Bronchial epithelial cell (primary cell): ENCODE measurements around the gene SH3PXD2B. TPM values are rescaled to one million over a fixed set of nuclear protein-coding genes. Genes with fewer than 3 reads are reported as not detected.

Source experiments
- DNase-seq: peaks from one replicate; pipeline ENCODE4 v3.0.0-alpha.2; 2010; ENCODE audit warnings: low read depth
- FAIRE-seq: peaks from 2 replicates; lab custom pipeline; 2011; peaks lifted over from hg19 to GRCh38; lab: Jason Lieb, UNC
- H3K27me3 ChIP-seq: 2 replicates; pipeline ENCODE4 v1.5.1; 2011; ENCODE audit warnings: low read length; ENCODE audit not compliant: control insufficient read depth, insufficient read depth
- H3K36me3 ChIP-seq: 2 replicates; pipeline ENCODE4 v1.5.1; 2011; ENCODE audit warnings: low read length; ENCODE audit not compliant: control insufficient read depth, insufficient read depth
- H3K4me3 ChIP-seq: 2 replicates; pipeline ENCODE4 v1.5.1; 2011; ENCODE audit warnings: mild to moderate bottlenecking, low read depth, low read length, control low read depth
- total RNA-seq: library from RNA; depleted of rRNA; stranded (reverse); fragments of >200 nt; gene quantifications from 2 replicates; pipeline ENCODE4 v1.2.1, GENCODE V29; 2014
- TF ChIP-seq, protein P1 (sequence below): IDR thresholded peaks from 2 replicates; pipeline ENCODE4 v1.5.1; 2011; ENCODE audit warnings: mild to moderate bottlenecking, moderate library complexity, low read length, control low read depth, inconsistent platforms; ENCODE audit not compliant: insufficient read depth, severe bottlenecking

The SH3PXD2B gene
- total RNA-seq, 1 donor from 2014 or later: 10.0 TPM

DNA sequence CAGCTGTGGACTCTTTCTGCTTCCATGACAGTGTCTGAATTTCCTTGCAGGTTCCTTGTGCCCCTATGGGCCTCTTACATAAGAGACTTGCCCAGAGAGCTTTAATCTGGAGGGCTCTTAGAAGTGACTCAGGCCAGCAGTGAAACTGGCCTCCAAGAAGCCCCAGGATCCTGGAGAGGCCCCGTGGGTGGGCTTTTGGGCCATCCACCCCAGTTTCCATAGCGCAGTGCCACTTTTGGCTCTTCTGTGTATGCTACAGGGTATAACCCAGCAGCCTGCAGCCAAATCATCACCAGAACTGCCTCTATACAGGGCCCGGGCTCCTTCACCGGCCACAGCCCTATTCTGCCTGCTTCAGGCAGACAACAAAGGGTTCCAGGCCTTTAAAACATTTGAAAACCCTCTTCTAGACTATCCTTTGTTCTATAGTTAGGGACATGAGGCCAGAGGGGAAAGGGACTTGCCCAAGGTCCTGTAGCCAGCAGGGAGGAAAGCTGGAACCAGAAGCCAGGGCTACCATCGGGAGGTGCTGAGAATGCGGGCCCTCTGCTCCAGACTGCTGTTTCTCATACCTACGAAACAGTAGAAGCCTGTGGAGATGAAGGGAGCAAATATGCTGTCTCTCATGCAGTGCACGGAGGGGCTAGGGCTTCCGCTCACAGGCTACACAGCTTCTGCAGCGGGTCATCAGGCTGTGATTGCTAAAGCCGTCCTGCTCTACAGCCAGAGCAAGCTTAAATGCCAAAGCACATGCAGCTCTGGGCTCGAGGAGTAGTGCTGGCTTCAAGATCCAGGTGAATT, 18.0 kb downstream of the SH3PXD2B start:
- TF ChIP-seq, protein P1, sequence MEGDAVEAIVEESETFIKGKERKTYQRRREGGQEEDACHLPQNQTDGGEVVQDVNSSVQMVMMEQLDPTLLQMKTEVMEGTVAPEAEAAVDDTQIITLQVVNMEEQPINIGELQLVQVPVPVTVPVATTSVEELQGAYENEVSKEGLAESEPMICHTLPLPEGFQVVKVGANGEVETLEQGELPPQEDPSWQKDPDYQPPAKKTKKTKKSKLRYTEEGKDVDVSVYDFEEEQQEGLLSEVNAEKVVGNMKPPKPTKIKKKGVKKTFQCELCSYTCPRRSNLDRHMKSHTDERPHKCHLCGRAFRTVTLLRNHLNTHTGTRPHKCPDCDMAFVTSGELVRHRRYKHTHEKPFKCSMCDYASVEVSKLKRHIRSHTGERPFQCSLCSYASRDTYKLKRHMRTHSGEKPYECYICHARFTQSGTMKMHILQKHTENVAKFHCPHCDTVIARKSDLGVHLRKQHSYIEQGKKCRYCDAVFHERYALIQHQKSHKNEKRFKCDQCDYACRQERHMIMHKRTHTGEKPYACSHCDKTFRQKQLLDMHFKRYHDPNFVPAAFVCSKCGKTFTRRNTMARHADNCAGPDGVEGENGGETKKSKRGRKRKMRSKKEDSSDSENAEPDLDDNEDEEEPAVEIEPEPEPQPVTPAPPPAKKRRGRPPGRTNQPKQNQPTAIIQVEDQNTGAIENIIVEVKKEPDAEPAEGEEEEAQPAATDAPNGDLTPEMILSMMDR: no peak
- Histone ChIP-seq H3K4me3 (no peak overlapping the region), H3K36me3 (peaks cover 2% of the 10 kb centered on the region), H3K27me3 (no peaks in the 10 kb centered on the region)
- DNase-seq (no peak), FAIRE-seq (no peak)

DNA sequence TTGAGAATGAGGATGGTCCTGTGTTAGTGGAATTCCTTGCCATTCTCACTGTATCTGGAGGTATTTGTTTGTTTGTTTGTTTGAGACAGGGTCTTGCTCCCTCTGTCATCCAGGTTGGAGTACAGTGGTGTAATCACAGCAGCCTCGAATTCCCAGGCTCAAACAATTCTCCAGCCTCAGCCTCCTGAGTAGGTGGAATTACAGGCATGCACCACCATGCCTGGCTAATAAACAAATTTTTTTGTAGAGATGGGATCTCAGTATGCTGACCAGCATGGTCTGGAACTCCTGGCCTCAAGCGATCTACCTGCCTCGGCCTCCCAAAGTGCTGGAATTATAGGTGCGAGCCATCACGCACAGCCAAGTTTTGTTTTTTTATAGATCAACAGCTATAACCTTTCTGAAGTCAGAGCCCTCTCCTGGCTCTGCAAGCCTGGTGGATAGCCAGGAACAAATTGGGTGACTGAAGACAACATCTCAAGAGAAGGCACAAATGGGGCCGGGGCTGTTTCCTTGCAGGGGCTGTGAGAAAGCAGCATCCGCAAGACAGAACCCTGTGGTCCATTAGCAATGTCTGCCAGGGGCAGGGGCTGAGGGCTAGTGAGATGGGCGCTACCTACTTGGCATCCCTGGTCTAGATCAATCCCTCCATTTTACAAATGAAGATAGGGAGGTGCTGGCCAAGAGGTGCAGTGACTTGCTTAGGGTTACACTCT, 18.8 kb downstream of the SH3PXD2B start:
- H3K4me3 ChIP-seq: no peak overlapping the region
- FAIRE-seq (no peak), DNase-seq (no peak)
- H3K27me3 ChIP-seq: no peaks in the 10 kb centered on the region
- H3K36me3 ChIP-seq: peaks cover 2% of the 10 kb centered on the region
- TF ChIP-seq, protein P1: no peak

DNA sequence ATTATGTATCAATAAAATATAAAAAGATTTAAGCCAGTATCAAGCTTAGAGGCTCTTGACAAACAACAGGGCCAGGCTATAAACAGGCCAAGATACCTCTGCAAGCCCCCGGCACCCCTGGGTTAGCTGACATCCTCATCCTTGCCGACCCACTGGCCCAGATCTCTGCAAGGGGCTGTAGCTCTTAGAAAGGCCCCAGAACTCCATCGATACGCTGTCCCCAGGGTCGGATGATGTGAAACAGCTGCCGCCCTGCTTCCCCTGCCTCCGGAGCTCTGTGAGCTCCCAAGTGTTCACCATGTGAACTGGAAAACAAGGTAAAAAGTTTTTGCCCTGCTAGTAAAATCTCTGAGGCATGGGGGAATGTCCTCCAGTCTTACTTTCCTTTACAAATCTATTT, 20.1 kb downstream of the SH3PXD2B start:
- Histone ChIP-seq H3K4me3 (no peak overlapping the region), H3K36me3 (peaks cover 2% of the 10 kb centered on the region), H3K27me3 (no peaks in the 10 kb centered on the region)
- no peak for FAIRE-seq
- no peak for DNase-seq
- TF ChIP-seq, protein P1: no peak

DNA sequence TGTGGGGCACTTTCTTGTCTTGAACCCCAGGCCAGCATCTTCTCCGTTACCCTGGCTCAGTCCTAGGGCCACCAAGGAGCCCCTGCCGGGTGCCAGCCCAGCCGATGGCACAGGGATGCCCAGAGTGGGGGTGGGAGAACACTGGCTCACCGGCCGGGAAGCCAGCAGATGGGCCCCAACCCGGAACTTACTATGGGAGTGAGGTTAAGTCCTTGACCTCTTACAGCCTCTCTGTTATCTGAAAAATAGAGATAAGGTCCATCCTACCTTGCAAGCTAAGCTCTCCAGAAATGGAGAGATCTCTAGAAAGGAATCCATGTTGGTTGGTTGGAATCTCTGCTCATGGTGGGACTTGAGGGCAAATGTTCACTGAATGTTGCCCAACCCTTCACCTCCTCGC, 20.8 kb downstream of the SH3PXD2B start:
- FAIRE-seq (no peak), DNase-seq (no peak)
- H3K27me3 ChIP-seq: no peaks in the 10 kb centered on the region
- H3K4me3 ChIP-seq: no peak overlapping the region
- peaks cover 2% of the 10 kb centered on the region for H3K36me3 ChIP-seq
- TF ChIP-seq, protein P1: no peak

DNA sequence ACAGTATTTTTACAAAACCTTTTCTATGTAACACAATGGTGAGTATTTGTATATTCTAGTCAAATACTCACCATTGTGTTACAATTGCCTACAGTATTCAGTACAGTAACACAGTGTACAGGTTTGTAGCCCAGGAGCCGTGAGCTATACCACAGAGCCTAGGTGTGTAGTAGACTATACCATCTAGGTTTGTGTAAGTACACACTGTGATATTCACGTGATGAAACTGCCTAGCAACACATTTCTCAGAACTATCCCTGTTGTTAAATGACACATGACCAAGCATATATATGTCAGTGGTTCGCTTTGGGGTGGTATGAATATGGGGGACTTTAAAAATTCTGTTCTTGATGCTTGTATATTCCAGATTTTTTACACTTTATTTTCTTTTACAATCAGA, 21.3 kb downstream of the SH3PXD2B start:
- H3K27me3 ChIP-seq: no peaks in the 10 kb centered on the region
- no peak for FAIRE-seq

More for the DNA sequence above, 21.3 kb downstream of the SH3PXD2B start:
- TF ChIP-seq, protein P1: no peak
- DNase-seq: no peak
- Histone ChIP-seq H3K4me3 (no peak overlapping the region), H3K36me3 (peaks cover 2% of the 10 kb centered on the region)
